CD4-positive, alpha-beta T cell treated with Interleukin-4 for 1 hour (primary cell): ENCODE measurements around the gene HOXC11.

Experiments used
- DNase-seq, 2 donors: peaks; one replicate each; pipeline ENCODE4 v3.0.0-alpha.2; 2020 to 2022

The HOXC11 gene

DNA sequence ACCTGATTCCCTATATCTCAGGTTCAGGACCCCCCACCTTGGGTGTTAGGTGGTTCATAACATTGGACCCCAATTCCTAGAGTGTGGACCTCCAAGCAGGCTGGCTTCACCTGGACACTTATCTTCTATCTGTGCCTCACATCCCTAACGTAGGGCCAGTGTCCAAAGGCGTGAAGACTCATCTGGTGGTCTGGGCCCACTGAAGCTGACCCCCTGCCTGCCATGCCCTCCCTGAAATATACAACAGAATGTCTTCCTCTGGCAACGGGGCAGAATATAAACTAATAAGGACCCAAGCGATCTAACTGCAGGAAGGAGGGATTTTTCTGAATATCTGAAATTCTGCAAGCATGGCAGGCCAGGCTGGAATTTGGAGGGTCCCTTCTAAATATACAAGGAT lies 28.7 kb upstream of the HOXC11 start:
- DNase-seq: no peak

DNA sequence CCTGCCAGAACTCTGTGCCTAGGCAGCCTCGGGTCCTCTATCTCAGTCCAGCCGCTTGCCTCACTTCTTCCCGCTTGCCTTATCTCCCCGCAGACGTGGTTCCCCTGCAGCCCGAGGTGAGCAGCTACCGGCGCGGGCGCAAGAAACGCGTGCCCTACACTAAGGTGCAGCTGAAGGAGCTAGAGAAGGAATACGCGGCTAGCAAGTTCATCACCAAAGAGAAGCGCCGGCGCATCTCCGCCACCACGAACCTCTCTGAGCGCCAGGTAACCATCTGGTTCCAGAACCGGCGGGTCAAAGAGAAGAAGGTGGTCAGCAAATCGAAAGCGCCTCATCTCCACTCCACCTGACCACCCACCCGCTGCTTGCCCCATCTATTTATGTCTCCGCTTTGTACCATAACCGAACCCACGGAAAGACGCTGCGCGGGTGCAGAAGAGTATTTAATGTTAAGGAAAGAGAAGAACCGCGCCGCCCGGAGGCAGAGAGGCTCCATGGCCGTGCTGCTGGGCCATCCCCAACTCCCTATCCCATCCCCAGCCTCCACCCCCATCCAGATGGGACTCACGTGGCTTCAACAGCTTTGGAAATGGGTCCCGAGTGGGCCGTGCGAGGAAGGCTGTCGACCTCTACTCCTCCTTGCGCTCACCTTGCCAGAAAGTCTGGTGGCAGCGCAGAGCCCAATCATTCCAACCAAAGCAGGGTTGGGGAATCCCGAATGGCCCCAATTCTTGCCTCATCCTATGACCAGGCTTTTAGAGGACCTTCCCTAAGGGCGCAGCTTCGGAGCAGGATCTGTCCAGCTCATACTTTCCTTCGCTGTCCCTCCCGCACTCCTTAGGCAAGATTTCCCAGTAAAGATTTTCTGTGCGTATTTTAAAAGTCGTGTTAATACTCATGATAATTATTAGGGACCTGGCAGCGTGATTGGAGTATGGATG lies 27.7 kb upstream of the HOXC11 start:
- no peak for DNase-seq

DNA sequence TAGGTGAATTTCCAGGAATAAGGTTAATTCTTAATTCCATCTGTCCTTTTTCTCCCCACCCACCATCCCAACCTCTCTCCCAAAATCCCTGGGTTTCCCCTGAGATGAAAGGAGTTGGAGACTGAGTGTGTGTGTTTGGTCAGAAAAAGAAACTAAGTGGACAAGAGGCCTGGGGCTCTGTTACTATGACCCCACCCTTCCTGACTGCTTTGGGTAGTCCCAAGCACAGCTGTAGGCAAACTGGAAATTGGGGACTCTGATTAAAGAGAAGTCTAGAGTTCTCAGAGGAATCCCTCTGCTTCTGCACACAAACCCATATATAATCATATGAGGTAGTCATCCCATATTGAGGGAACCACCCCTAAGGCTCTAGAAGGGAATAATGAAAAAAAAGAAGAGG lies 25.2 kb upstream of the HOXC11 start:
- no peak for DNase-seq

DNA sequence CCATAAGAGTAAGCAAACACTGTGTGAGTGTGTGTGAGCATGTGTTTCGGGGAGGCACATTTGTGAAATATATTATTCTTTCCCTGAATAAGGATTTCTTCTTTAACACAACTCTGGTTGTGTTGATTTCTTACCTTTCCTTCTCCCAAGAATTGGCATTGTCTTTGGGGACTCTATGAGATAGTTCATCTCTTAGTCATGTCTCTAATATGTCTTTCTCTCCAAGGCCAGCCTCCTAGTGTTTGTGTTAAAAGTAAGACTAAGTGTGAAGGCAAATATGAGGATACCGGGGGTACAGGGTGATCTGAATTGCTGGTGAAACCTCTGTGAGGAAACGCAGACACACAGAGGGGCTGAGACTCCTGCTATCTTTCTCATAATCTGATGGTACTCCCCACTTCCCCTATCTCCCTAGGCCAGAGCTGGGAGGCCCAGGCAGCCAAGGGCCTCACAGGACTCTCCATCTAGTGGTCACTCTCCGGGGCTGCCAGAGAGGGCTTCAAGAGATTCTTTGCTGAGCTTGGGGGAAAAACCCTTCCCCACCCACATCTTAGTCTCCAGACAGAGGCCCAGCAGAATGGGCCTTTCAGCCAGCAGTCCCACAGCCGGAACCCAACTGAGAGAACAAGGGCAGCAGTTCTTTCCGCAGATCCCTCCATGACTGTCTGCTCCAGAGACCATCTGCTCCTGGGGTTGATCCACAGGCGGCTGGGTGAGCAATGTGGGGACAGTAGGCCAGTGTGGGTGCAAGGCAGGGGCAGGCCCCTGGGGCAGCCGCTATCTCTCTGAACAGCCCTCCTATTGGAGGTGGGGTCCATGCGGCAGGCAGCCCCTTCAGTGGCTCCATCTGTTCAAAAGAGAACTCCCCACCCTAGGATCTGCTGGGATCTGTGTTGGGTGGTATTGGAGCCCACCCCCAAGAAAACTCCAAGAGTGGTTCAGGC lies 24.0 kb upstream of the HOXC11 start:
- no peak for DNase-seq

DNA sequence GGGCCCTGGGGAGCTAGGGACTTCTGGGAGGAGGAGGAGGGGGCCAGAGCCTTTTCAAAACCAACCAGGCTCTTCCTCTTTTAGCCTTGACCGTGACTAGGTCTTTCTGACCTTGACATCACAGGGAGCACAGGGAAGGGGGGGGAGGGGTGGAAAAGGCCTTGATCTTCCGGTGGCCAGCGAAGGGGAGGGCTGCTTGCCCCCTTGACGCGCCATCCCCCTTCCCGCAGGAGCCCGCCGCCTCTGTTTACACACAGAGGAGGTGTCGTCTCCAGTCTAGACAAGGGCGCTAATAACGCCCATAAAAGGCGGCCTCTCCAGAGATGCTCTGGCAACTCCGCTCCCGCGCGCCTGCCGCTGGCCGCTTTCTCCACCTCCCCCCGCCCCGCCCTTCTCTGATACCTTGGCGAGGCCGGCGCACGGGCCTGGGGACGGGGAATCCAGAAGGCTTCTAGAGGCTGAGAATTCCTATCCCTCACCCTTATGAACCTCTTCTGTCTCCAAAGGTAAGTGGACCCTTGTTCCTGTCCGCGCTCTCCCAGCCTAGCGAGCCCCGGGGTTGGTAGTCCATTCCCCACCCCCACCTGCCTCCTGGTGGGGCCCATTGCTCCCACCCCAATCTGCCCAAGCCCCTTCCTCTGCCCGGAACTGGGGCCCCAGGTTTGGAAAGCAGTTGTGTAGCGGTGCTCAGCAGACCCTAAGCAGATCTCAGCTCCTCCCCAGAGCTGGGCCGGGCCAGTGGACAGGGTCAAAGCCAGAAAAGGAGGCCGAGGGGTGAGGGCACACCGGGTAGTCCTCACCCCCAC lies 23.1 kb upstream of the HOXC11 start:
- no peak for DNase-seq

DNA sequence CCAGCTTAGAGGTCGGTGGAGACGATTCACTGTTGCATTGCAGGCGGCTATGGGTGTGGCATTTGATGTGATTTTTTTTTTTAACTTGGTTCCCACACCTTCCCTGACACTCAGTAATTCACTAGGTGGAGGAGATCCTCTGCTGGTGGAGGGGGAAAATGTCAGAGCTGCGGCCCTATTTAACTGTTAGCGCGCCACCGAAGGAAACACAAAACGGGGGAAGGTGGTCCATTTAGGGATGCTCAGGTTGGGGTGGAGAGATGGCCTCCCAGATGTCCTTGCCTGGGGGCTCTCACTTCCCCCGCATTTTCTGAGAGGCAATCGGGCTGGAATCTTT lies 22.5 kb upstream of the HOXC11 start:
- DNase-seq: no peak

DNA sequence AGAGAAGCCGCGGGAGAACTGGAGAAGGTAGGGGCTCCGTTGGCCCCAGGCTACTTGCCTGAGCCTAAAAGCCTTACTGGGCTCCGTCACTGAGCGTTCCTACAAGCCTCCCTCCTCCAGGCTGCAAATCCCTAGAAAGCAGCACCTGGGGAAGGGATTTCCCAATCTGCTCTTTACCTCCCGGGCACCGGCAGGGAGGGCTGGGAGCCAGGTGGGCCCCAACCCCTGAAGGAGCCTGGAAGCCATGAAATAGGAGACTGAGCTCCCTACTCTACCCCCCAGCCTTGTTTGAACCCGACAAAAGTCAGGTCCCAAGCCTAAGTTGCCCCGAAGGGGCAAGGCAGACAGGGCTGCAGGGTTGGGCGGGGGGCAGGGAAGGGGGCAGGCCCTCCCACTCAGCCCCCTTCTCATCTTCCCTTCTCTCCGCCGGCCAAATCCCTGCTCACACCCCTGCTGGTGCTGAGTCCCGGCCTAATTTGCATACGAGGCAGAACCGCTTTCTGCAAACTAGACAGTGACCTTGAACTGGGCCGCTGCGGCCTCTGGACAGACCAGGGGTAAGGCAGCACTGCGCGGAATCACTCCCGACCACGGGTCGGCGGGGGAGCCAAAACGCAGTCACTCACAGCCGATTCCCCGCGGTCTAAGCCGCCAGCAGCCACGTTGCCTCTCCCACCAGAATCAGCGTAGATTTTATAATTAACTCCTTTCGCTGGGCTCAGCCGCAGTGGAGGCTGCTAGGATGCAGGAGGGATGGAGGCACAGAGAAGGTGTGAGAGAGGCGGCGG lies 21.9 kb upstream of the HOXC11 start:
- no peak for DNase-seq

DNA sequence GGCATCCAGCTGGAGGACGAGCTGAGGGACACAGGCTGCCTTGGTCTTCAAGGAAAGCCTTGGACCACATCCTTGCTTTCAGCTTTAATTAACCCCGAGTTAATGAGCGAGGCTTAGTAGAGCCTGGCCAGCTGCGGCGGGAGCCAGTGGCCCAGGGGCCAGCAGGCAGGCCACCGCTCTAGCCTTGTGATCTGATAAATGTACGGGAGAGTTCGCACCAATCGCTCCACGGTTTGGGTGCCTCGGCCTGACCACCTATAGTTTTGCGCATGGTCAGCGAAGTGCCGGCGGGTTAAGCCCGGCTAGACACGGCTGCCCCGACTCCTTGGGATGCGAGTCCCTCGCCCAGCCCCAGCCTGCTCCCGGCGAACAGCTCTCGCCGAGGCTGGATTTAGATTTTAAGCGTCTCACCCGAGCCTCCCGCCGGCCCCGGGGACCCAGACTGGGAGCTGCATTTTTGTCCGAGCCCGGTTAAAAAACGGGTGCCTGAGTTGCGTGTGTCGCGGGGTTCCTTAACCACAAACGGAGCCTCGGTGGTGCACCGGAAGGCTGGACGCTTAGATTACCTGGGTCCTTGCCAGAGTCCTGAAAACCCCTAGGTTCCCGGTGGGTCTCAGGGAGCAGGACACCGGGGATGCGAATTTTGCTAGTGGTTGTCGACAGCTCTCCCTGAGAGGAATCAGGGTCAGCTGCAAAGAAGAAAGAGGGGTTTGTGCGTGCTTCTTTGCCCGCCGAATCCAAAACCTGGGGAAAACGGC lies 21.2 kb upstream of the HOXC11 start:
- DNase-seq: no peak

DNA sequence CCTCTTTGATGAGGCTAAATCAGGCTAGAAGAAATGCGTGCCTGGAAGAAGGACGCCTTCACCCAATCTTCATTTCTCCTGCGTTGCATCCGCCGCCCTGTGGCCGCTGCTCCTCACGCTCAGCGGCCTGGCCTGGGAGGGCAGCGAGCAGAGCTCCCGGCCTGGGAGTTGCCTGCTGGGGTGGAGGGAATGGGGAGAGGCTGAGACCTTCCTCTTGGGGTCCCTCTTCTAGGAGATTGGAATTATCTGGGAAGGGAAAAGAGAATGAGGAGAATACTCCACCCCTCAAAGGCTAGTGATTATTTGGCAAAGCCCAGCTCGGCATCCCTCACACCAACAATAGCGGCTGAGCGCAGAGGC lies 20.6 kb upstream of the HOXC11 start:
- DNase-seq: no peak

DNA sequence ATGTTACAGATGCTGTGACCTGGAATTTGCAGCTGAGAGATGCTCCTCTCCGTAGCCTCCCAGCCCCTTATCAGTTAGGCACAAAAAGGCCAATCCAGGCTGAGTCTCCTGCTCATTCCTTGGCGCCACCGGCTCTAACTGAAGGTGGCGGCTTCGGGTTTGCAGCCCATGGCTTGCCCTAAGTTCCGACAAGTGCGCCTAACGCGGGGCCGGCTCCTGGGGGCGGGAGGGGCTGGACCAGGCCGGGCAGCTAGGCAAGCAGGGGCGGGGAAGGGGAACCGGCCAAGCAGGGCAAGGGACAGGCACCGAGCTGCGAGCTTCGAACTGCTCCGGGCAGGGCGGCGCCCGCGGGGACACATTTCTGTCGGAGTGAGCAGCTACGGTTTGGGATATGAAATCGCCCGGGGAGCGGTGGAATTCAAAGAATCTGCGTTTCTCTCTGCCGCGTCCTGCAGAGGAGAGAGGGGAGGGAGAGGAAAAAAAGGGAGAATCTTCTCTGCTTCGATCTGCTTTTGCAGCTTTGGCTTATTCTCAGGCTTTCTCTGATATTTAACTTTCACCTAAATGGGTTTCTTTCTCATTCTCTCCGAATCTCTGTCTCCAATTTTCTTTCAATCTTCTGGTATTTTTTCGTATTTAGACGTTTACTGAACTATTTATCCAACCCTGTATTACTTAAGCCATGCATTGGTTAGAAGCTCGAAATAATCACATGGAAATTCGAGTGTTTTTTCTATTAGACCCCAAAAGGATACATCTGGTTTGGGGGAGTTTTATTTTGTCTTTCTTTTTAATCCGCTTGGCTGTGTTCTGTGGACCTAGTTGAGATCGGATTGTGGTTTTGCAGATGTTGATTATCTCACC lies 19.8 kb upstream of the HOXC11 start:
- DNase-seq: no peak

DNA sequence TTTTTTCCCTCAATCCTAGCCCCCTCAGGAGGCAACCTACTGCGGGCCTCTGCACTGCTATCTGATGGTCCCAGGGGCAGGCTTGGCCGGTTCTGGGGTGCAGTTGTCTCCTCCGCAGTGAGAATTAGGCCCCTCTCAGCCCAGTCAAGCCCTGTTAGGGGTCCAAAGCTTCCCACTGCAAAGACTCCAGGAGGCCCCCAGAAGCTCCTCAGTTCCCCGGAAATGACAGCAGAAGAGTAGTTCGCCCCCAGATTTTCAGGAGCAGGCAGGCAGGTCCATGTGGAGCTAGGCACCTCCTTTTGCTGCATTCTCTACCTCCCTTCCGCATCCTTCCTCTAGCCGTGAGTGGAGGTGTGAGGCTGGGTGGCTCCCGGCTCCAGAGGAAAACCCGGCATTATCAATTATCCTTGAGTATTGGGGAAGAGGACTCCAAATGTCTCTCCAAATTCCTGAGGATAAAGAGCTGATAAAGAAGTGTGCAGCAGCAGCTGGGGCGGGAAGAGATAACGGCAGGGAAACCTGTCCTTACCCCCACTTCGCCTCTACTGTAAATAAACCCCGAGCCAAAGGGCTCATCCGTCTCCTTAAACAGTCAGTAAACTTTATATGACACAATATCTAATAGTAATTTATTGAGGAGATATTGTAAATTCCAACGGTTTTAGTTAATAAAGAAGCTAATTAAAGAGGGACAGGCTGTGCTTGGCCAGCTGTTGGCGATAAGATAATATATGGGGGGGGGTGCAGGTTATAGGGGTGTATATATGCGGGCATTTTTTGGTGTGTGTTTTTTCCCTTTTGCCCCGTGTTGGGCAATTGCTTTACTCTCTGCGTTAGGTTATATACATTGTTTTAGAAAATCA lies 18.9 kb upstream of the HOXC11 start:
- no peak for DNase-seq

DNA sequence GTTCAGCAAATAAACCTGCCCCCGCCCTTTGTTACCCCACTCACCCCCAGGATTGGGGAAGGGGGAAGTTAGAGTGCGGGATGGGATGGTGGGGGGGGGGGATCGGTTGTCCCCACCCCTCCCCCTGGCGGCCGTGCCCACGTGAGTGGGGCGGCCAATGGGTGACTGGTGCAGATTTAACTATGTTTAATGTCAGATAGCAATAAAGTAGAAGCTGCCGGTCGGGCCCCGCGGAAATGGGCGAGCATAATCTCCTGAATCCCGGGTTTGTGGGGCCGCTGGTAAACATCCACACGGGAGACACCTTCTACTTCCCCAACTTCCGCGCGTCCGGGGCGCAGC lies 18.3 kb upstream of the HOXC11 start, which contains the start of gene HOXC12:
TSS of gene HOXC12 (plus strand) at position 210 of the 342 bp plus-strand sequence. CDS start at position 237, 27 bp downstream.
- DNase-seq: no peak

DNA sequence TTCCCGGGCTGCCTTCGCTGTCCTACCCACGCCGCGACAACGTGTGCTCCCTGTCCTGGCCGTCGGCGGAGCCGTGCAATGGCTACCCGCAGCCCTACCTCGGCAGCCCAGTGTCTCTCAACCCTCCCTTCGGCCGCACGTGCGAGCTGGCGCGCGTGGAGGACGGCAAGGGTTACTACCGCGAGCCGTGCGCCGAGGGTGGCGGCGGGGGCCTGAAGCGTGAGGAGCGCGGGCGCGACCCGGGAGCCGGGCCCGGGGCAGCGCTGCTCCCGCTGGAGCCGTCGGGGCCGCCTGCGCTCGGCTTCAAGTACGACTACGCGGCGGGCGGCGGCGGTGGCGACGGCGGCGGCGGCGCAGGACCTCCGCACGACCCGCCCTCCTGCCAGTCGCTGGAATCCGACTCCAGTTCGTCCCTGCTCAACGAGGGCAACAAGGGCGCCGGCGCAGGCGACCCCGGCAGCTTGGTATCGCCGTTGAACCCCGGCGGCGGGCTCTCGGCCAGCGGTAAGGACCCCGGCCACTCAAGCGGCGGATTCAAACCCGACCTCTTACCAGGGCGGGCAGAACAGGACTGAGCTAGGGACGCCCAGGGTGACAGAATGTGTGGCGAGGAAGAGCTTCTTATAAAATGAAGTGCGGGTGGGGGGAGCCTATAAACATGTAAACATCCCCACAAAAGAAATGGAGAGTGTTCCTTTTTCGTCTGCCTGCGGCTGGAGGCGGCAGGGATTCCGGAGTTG lies 17.7 kb upstream of the HOXC11 start:
- DNase-seq: no peak

DNA sequence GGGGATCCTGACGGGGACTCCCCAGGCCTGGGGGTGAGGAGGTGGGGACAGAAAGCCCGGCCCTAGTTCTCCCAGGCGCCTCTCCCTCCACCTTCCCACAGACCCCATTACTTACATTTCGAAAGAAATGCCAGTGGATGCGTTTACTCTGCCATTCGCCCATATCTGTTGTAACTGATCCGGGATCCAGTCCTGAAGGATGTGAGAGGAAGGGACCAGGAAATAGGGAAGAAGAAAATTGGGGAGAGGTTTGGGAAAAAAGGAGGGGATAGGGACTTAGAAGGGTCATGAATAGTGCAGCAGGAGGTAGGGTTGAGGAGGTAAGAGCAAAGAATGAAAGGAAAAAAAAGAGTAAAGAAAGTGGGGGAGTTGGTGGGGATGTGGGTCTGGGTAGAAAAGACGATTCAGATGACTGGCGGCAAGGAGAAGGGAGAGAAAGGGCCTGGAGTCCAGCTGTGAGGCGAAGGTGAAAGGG lies 17.1 kb upstream of the HOXC11 start:
- DNase-seq: no peak

DNA sequence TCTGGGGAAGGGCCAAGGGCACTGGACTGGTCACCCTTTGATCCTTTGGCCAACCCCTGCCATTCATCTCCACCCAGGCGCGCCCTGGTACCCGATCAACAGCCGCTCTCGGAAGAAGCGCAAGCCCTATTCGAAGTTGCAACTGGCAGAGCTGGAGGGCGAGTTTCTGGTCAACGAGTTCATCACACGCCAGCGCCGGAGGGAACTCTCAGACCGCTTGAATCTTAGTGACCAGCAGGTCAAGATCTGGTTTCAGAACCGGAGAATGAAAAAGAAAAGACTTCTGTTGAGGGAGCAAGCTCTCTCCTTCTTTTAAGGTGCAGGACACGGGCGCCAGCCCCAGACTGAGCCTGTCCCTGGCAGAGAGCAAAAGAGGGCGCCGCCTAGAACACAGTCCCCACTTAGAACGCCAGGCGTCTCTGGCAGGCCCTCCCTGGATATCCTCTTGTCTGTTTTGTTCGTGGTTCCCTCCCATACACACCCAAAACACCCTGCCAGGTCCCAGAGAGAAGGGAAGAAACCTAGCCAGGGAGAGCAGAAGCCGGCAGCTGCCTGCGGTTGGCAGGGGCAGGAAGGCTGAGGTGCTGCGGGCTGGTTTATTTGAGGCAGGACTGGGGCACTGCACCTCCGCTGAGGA lies 16.6 kb upstream of the HOXC11 start:
- DNase-seq: no peak

DNA sequence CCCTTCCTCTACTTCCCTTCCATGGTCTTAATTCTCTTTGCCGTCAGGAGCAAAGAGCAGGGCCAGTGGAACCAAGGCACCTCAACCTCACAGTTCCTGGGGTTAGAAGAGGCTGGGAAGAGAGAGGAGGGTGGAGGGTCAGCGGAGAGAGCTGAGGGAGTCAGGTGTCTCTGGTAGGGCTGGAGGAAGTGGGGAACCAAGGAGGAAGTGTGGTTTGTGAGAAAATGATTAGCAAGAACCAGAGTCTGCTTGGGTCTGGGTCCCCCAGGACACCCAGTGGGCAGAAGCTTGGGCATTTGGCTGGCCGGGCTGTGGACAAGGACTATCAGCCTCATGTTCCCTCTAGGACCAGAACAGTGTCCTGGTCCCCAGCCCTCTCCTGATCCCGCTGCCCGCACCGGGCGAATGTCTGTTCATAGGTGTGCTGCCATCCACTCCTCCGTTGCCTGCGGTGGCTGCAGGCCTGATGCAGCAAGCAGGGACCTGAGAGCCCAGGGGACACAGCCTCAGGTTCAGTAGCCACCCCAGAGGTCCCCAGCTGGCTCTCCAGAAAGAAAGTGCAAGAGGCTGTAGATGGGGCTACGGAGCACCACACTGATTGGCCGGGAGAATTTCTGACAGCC lies 15.9 kb upstream of the HOXC11 start:
- DNase-seq: no peak

DNA sequence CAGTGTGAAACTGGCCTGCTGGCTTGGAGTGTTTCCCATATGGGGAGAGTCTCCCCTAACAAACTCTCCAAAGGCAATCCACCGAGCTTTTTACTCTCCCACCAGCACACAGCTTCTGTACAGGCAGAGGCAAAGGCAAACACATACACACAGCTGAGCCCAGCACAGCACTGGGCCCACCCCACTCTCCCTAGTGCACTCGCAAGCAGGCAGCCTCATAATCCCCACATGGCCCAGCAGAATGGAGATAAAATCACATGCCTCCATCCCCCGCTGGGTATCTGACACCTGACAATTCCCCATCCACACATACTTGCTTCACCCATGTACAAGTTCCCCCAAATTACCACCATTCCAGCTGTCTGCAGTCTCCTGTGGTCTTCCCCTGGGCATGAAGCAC lies 14.8 kb upstream of the HOXC11 start:
- no peak for DNase-seq

DNA sequence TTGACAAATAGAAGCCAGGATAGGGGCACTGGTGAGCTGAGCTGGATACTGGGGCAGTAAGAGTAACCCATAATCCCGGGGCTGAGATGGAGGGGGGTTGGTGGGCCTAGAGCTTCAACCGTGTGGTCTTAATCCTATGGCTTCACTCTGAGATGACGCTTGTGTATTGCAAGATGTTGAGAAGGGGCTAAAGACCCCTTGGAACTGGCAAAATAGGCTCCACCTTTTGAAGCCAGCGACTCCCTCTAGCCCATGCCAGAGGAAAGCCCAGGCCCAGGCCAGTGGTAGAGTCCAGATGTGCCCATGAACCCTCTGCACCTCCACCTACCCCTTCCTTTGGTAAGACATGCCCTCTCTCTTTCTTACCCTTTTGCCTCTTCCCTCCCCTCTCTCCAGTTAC lies 13.6 kb upstream of the HOXC11 start:
- no peak for DNase-seq
